ENCODE results near the gene PLEKHB1.
"Not testable (repeated sequence)": the region's sequence is repeated elsewhere in the genome, so short reads cannot be mapped to it uniquely, and the experiment has no call there.

PLEKHB1 gene

DNA sequence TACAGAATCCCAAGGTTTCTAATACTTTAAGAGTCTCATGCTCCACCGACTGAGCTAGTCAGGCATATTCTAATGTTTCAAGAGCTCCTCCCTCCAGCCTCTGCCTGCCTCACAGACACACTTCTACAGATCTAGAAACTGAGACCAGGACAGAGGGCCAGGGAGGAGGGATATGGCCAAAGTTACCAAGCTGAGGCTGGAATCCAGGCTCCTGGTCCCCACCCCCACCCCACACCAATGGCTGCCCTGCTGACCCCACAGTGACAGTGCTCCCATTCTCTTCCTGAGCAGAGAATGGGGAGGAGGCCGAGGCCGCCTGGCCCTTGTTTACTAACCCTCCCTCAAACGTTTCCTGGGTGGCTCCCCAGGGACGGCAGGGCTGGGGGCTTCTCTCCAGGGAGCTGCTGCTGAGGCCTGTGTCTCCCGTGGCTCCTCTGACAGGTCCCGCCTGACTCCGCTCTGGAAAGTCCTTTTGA lies 2.2 kb downstream of the PLEKHB1 start:
- DNase-seq (ENCODE audit: low read depth) = no peak

DNA sequence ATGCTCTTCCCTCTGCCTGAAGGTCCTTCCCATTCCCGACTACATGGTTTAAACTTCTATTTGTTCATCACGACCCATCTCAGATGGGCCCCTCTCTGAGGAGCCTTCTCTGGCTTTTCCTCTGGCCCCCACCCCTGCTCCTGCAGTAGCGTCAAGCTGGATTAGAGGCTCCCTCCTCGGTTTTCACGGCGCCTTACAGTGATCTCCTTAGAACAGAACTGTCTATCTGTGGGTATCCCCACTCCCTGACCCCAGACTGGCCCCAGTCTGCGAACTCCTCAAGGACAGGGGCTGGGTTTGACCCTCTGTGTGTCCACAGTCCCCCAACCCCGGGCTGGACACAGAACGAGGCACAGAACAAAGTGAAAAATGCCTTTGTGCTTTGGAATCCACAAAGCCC lies 2.8 kb downstream of the PLEKHB1 start:
- no peak for DNase-seq (ENCODE audit: low read depth)

DNA sequence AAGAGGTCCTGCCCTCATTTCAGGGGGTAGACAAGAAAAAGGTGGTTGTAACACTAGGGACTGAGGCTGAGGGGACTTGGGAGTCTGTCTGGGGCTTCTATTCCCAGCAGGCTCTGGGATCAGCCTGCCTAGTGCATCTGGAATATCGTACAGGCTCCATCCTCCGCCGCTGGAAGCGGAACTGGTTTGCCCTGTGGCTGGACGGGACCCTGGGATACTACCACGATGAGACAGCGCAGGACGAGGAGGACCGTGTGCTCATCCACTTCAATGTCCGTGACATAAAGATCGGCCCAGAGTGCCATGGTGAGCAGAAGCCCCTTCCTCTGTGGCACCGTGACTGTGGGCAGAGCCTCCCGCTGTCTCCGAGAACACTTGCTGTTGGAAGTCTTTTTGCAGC lies 4.0 kb downstream of the PLEKHB1 start:
- DNase-seq (ENCODE audit: low read depth) = no peak

DNA sequence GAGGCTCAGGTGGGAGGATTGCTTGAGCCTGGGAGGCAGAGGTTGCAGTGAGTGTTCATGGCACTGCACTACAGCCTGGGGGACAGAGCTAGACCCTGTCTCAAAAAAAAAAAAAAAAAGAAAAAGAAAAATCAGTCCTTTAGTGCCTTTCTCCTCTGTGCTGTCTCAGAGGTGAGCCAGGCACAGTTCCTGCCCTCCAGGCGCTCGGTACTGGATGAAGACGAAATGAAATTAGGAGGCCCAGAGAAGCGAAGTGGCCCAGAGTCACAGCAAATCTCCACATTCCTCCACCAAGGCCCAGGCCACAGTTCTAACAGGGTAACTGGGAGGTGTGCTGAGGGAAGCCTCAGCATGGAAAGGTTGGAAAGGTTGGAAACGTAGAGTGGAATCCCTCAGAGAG lies 4.9 kb downstream of the PLEKHB1 start:
- no peak for DNase-seq (ENCODE audit: low read depth)

DNA sequence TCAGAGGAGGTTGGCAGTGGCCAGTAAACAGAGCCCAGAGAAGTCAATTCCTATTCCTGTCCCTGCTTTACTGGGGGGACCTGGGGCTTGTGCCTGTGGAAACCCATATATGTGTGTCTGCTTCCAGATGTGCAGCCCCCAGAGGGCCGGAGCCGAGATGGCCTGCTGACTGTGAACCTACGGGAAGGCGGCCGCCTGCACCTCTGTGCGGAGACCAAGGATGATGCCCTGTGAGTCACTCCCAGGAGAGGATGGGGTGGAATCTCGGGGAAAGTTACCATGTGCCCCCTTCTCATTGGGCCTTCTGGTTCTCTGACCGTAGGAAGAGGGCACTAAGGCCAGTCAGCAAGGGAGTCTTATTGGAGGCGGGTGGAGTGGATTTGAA lies 5.3 kb downstream of the PLEKHB1 start:
- no peak for DNase-seq (ENCODE audit: low read depth)

DNA sequence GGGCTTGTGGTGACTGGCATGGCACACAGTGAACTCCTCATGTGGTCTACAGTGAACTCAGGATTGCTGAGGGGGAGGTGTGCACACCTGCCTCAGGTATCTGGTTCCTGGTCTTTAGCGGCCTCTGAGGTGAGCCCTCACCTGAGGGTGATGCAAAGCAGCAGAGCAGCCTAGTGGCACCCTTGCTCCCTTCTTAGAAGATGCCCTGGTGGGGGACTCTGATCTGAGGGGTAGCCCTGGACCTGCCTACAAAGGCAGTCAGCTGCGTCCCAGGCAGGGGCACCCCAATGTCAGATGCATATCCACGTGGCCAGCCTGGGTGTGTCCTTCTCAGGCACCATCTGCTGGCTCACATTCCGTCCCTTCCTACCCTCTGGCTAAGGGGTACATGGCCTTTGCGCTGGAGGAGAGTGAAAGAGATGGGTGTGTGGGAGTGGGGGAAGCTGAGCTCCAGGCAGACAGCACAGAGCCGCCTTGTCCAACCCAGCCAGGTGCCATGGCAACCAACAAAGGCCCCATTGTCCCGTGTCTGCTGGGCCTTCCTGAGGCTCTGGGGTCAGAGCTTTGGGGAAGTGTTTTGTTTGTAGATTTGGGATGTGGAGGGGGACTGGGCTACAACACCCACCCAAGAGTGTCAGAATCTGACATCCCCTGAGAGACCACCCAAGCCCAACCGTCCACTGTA lies 5.8 kb downstream of the PLEKHB1 start:
- no peak for DNase-seq (ENCODE audit: low read depth)

DNA sequence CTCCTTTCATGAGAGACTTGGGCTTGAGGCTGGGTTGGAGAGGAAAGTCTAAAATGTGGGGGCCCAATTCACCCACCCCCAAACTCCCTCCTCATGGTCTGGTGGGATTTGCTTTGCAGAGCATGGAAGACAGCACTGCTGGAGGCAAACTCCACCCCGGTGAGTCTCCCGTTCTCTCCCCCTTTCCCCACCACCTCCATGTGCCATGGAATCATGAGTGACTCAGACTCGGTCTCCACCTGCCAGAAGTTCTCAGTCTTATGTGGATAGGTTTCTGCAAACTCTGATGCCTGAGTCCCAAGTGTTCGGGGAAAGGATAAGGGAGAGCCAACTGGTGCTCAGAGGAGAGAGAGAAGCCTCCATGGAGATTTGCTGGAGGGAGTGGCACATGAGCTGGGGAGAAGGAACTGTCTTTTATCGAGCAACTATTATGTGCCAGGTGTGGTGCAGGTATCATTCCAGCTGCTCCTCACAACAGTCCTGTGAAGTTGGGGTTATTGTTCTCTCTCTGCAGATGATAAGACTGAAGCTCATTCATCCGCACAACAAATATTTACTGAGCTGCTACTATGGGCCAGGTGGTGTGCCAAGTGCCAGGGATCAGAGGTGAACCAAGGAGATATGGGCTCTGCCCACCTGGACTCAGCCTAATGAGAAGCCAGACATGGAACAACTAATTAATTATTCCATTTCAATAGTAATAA lies 6.6 kb downstream of the PLEKHB1 start:
- DNase-seq (ENCODE audit: low read depth) = no peak

DNA sequence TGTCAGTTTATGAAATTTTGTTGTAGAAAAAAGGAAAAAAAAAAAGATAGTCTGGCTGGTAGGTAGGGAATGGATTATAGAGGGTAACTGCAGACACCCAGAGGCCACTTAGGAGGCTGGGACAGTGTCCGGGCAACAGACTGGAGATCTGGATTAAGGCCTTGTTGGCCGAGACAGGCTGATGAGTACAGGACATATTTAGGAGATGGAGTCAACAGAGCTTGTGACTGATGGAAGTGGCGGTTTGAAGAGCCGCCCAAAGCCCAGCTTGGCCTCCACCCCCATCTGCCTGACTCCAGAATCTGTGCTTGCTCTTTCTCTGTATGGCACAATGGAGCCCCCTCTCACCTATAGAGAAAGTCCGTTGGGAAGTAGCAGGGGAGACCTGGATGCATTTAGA lies 7.6 kb downstream of the PLEKHB1 start:
- DNase-seq (ENCODE audit: low read depth) = no peak

DNA sequence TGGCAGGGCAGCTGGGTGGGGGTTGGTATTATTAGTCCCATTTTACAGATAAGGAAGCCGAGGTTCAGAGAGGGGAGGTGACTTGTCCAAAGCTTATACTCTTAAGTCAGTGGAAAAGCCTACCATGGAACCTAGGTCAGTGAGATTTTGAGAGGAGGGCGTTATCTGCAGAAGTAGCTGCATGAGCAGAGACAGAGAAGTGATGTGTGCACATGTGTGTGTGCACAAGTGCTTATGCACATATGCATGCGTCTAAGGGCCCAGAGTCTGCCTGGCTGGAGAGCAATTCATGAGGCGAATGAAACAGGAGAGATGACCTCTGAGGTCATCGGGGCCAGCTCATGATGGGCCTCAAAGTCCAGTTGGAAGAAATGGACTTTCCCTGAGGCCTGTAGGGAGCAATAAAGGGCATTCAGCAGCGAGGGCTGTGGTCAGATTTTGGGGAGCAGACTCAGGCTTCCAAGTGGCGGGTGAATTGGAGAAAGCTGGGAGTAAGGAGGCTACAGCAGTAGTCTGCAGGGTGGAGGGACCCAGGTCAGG lies 8.2 kb downstream of the PLEKHB1 start:
- no peak for DNase-seq (ENCODE audit: low read depth)

DNA sequence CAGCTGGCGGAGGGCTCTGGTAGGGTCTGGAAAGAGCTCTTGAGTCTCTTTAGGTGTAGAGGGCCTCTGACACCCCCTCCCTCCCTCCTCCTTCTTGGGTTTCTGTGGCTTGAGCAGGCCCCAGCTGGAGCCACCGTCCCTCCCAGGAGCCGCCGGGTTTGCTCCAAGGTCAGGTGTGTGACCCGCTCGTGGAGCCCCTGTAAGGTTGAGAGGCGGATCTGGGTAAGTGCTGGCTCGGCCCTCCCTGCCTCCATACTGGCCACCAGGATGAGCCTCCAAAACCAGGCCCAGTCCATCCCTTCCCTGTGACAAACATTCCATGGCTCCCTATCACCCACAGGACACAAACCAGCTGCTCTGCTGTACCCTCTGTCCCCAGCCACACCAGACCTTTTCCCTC lies 9.3 kb downstream of the PLEKHB1 start:
- DNase-seq (ENCODE audit: low read depth) = no peak

DNA sequence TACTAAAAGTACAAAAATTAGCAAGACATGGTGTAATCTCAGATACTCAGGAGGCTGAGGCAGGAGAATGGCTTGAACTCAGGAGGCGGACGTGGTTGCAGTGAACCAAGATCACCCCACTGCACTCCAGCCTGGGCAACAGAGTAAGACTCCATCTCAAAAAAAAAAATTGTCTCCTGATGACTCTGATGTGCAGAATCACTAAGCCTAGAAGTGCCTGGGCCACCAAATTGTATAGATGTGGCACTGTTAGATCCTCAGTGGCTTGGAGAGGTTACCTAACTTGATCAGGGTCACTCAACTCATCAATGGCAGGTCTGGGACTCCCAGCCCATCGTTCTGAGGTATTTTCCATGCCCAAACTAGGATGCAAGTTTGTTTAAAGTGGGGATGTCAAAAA lies 10.6 kb downstream of the PLEKHB1 start:
- DNase-seq (ENCODE audit: low read depth) = no peak

DNA sequence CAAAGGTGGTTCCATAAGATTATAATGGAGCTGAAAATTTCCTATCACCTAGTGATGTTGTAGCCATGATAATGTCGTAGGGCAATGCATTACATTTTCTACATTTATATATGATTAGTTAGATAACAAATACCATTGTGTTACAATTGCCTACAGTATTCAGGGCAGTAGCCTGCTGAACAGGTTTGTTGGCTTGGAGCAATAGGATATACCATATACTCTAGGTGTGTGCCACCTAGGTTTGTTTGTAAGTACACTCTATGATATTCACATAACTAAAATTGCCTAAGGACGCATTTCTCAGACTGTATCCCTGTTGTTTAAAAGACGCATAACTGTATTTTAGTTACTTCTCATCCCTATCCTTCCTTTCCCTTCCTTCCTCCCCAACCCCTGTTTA lies 13.6 kb downstream of the PLEKHB1 start:
- DNase-seq (ENCODE audit: low read depth) = no peak

DNA sequence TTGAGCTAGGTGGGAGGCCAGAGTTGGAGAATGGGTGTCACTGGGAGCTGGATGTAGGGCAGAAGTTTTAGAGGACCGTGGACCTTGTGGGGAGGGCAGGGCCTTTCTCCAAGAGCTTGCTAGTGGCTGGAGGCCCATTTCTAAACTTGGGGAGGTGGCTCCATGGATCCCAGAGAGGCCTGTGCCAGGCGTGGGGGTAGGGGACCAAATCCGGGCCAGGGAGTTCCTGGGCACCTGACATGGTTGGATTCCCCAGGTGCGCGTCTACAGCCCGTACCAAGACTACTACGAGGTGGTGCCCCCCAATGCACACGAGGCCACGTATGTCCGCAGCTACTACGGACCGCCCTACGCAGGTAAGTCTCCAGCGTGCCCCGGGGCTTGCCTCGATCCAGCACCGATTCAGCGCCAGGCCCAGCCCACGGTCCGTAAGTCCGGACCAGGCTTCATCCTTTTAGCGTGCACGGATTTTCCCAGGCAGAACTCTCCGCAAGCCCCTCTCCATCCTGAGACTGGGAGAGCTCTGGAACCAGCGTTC lies 14.2 kb downstream of the PLEKHB1 start:
- DNase-seq (ENCODE audit: low read depth) = no peak

DNA sequence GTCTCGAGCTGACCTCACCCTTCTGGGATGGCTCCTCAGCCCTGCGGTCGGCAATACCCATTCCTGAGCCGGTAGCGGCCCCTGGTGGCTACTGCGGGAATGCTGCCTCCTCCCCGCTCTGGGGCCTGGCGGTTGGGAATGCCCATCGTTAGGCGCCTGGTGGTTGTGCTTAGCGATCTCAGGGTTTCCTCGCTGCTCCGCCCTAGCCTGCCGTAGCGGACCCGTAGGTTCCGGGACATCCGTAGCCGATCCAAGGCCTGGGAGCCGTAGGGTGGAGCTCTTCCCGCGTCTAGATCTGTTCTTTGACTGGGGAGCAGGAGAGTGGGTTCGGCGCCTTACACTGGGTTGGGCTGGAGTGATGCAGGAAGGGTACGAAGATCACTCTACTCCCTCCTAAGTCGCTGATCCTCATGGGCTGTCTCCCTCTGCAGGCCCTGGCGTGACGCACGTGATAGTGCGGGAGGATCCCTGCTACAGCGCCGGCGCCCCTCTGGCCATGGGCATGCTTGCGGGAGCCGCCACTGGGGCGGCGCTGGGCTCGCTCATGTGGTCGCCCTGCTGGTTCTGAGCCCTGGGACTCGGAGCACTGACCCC lies 14.8 kb downstream of the PLEKHB1 start:
- DNase-seq (ENCODE audit: low read depth) = peak; percentile 87

DNA sequence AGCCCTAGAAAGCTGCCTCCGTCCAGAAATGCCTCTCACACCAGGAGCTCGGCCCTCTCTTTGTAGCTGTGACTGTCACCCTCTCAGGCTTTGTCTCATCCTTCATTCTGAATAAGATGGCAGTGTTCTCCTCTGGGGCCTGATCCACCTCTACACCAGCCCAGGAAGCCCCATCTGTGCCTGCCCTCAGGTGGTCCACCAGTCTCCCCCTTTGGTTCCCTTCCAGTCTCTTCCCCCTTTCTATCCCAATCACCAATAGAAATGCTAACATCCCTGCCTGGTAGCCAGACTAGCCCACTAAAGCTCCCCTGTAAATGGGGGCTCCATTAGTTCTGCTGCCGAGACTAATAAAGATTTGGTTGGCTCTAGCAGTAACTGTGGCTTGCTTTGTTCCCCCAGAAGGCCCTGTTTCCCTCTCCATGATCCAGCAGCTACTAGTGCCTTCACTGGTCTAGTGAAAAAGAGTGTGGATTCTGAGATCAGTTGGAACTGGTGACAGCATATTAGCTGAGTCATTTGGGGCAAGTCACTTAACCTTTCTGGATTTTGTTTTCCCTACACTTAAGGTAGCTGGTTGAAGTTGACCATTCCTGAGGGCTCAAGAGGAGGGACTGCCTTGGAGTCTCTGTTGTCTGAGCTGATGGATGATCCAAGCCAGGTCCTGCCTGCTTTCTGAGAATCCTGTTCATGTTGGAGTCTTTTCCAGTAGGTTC lies 16.2 kb downstream of the PLEKHB1 start:
- peak; percentile 32 for DNase-seq (ENCODE audit: low read depth)

DNA sequence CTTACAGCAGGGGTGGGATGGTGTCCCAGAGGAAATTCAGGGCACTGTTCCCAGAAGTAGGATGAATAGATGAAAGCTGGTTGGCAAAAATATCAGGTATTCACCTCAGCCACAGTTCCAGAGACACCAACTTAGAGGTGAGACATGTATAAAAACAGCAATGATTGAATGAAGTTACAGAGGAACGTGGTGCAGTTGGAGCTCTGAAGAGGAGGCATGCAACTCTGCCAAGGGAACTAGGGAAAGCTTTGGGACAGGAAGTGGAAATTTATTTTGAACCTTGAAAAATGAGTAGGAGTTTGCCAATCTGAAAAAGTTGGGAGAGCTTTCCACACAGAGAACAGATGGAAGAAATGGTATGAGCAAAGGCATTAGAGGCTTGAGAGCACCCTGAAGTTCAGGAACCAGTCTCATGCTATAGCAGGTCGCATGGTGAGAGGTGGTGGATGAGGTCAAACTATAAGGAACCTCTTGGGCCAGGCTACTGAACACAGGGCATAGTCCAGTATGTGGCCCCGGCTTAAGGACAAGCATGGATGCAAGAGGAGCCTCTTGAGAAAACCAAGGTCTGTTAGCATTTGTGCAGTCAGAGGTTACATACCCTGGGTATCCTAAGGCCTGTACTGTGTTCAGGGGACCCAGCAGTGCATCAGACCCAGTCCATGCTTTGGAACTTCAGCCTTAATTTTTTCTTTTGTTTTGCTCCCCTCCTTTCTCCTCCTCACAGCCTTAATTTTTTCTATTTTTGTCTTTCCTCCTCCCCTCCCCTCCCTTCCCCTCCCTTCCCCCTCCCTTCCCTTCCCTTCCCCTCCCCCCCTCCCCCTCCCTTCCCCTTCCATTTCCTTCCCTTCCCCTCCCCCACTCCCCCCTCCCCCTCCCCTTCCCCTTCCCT lies 17.5 kb downstream of the PLEKHB1 start:
- DNase-seq (ENCODE audit: low read depth) = no peak

DNA sequence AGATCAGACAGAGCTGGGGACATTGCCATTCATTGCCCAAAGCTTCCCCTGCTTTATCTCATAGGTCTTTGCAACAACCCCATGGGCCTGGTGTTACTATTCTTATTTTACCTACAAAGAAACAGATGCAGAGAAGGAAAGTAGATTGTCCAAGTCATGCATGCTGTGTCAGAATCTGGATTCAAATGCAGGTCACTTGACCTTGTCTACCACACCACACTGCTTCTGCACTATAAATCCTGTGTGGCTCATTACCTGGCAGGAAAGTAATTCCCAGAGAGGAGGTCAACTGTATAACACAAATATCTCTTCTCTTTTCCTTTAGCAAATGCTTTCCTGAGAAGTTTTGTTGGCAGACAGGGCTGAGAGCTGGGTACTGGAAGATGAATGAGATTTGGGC lies 18.5 kb downstream of the PLEKHB1 start:
- DNase-seq (ENCODE audit: low read depth) = no peak

DNA sequence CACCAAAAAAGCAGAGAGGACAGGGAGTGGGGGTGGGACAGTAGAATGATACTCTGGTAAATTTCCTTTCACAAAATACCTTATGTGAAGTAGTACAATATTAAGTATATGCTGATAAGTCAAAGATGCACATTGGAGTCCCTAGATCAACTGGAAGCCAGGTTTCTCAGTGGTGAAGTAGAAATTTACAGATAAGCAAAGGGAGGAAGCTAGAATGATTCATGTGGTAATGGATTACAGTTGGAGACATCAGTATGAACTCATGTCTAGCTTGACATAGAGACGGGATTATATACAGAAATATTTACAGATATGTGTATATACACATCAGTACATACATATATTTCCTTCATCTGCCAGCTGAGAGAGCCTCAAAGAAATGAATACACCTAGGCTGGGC lies 21.5 kb downstream of the PLEKHB1 start:
- no peak for DNase-seq (ENCODE audit: low read depth)

DNA sequence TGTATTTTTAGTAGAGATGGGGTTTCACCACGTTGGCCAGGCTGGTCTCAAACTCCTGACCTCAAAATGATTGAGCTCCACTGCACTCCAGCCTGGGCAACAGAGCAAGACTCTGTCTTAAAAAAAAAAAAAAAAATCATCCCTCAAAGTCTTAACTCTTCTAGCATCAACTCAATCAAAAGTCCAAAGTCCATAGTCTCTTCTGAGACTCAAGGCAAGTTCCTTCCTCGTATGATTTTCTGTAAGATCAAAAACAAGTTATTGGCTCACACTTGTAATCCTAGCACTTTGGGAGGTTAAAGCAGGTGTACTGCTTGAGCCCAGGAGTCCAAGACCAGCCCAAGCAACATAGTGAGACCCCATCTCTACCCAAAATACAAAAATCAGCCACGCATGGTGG lies 24.4 kb downstream of the PLEKHB1 start:
- no peak for DNase-seq (ENCODE audit: low read depth)

DNA sequence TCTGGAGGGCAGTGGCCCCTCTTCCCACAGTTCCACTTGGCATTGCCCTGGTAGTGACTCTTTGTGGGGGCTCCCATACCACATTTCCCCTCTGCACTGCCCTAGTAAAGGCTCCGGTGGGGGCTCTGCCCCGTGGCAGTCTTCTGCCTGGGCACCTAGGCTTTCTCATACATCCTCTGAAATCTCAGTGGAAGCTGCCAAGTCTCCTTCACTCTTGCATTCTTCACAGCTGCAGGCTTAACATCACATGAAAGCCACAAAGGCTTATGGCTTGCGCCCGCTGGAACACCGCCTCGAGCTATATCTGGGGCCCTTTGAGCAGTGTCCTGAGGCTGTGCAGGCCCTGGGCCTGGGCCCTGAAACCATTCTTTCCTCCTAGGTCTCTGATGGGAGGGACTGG lies 25.3 kb downstream of the PLEKHB1 start:
- no peak for DNase-seq (ENCODE audit: low read depth)

DNA sequence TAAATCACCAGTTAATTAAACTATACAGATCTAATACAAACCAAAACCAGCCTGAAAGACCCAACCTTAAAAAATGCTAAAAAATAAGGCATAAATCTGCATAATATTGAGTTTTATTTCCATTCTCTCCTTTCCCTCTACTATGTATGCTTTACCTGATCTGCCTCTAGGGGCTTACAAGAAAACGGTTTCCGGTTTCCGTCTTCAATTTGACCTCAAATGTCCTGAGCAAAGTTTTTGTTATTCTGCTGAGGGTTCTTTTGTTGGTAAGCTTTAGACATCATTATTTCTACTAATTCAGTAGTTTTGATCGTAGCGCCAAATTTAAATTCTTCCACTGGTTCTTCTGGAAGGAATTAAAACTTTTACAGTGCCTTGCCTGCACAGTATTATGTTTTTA lies 30.2 kb downstream of the PLEKHB1 start:
- not testable (repeated sequence) for DNase-seq (ENCODE audit: low read depth)
